ENCODE measurements around the gene E2F6.

E2F6 gene

GRCh38 chr2:11420671-11421070 lies 45.3 kb downstream of the E2F6 start:
- TF ChIP-seq, protein P1, sequence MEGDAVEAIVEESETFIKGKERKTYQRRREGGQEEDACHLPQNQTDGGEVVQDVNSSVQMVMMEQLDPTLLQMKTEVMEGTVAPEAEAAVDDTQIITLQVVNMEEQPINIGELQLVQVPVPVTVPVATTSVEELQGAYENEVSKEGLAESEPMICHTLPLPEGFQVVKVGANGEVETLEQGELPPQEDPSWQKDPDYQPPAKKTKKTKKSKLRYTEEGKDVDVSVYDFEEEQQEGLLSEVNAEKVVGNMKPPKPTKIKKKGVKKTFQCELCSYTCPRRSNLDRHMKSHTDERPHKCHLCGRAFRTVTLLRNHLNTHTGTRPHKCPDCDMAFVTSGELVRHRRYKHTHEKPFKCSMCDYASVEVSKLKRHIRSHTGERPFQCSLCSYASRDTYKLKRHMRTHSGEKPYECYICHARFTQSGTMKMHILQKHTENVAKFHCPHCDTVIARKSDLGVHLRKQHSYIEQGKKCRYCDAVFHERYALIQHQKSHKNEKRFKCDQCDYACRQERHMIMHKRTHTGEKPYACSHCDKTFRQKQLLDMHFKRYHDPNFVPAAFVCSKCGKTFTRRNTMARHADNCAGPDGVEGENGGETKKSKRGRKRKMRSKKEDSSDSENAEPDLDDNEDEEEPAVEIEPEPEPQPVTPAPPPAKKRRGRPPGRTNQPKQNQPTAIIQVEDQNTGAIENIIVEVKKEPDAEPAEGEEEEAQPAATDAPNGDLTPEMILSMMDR (IDR thresholded peaks at IDR 0.05; ENCODE audit: control insufficient read depth, insufficient read depth, low read depth, low read length, missing control alignments): no peak
- H3K4me3 ChIP-seq (ENCODE audit: control insufficient read depth, low read depth, low read length): no peak overlapping the region
- DNase-seq (ENCODE audit: low read depth): no peak

- TF ChIP-seq, protein P1 (IDR thresholded peaks at IDR 0.05; ENCODE audit: control insufficient read depth, insufficient read depth, low read depth, low read length, missing control alignments): no peak
- no peak for DNase-seq (ENCODE audit: low read depth)
- no peak overlapping the region for H3K4me3 ChIP-seq (ENCODE audit: control insufficient read depth, low read depth, low read length)
These were observed 45.8 kb downstream of the E2F6 start for GRCh38 chr2:11420190-11420589.

DNA sequence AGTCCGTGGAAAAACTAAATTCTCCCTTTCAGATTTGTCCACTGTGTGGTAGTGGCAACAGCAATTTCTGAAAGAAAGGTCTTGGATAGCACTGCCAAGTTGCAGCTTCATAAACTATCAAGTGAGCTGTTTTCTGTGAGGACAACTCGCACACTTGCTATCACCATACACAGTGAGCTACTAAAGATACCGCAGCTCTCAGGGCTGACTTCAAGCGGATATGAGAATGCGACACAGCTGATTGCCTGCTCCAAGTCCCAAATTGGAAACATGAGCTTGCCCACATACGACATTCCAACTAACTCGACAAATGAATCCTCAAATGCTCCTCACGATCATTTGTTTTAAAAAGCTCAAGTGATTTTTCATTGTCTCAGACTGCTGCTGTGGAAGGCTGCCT lies 46.2 kb downstream of the E2F6 start:
- TF ChIP-seq, protein P1 (IDR thresholded peaks at IDR 0.05; ENCODE audit: control insufficient read depth, insufficient read depth, low read depth, low read length, missing control alignments): no peak
- no peak for DNase-seq (ENCODE audit: low read depth)
- no peak overlapping the region for H3K4me3 ChIP-seq (ENCODE audit: control insufficient read depth, low read depth, low read length)

DNA sequence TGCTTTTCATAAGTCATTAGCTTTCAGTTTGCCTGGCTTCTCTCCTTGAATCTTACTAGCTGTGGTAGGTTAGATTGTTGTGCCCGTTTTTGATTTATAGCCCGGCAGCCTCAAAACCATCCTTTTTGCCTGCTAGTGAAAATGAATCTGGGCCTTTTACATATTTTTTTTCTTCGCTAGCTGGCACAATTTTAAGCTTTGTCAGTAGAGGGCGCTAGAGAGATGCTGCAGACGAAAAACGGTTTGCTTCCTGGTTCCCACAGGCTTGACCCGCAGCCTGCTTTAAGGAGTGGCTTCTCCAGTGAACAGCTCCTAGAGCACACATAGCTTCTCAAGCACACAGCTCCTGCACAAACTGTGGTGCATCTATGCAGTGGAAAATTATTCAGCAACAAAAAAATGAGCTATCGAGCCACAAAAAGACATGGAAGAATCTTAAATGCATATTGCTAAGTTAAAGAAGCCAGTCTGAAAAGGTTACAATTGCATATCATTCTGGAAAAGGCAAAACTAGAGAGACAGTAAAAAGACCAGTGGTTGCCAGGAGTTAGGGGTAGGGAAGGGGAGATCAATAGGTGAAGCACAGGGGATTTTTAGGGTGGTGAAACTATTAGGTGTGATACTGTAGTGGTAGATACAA lies 47.9 kb downstream of the E2F6 start:
- TF ChIP-seq, protein P1 (IDR thresholded peaks at IDR 0.05; ENCODE audit: control insufficient read depth, insufficient read depth, low read depth, low read length, missing control alignments): peak; percentile 22
- no peak for DNase-seq (ENCODE audit: low read depth)
- H3K4me3 ChIP-seq (ENCODE audit: control insufficient read depth, low read depth, low read length): no peak overlapping the region

GRCh38 chr2:11416931-11417330 lies 49.0 kb downstream of the E2F6 start:
- TF ChIP-seq, protein P1 (IDR thresholded peaks at IDR 0.05; ENCODE audit: control insufficient read depth, insufficient read depth, low read depth, low read length, missing control alignments): no peak
- no peak for DNase-seq (ENCODE audit: low read depth)

GRCh38 chr2:11416186-11416585 lies 49.8 kb downstream of the E2F6 start:
- no peak overlapping the region for H3K4me3 ChIP-seq (ENCODE audit: control insufficient read depth, low read depth, low read length)
- TF ChIP-seq, protein P1 (IDR thresholded peaks at IDR 0.05; ENCODE audit: control insufficient read depth, insufficient read depth, low read depth, low read length, missing control alignments): no peak
- no peak for DNase-seq (ENCODE audit: low read depth)

More at GRCh38 chr2:11416931-11417330, 49.0 kb downstream of the E2F6 start:
- H3K4me3 ChIP-seq (ENCODE audit: control insufficient read depth, low read depth, low read length): no peak overlapping the region
